Progenitor cell of endocrine pancreas (in vitro differentiated cells): ENCODE measurements around the gene CPNE6. TPM values are rescaled to one million over a fixed set of nuclear protein-coding genes. Genes with fewer than 3 reads are reported as not detected.

ENCODE experiments used
- DNase-seq: peaks from one replicate; pipeline ENCODE4 v3.0.0; 2021; ENCODE audit warnings: low spot score; ENCODE audit not compliant: unreplicated experiment
- H3K27ac Mint-ChIP-seq: 2 replicates; pipeline ENCODE4 v1.8.0; 2021; ENCODE audit warnings: mild to moderate bottlenecking, moderate library complexity, mixed read lengths
- H3K27me3 Mint-ChIP-seq: 2 replicates; pipeline ENCODE4 v1.8.0; 2021; ENCODE audit warnings: mixed read lengths
- H3K36me3 Mint-ChIP-seq: 2 replicates; pipeline ENCODE4 v1.8.0; 2022; ENCODE audit warnings: mixed read lengths; ENCODE audit not compliant: insufficient read depth
- H3K4me1 Mint-ChIP-seq: 2 replicates; pipeline ENCODE4 v1.8.0; 2021; ENCODE audit warnings: low read depth, mixed read lengths
- H3K4me3 Mint-ChIP-seq: 2 replicates; pipeline ENCODE4 v1.8.0; 2021; ENCODE audit warnings: low read depth, mild to moderate bottlenecking, moderate library complexity, mixed read lengths
- H3K9me3 Mint-ChIP-seq: 2 replicates; pipeline ENCODE4 v1.8.0; 2021; ENCODE audit warnings: low read depth, mixed read lengths
- total RNA-seq: library from RNA; stranded (reverse); gene quantifications from 2 replicates; pipeline ENCODE4 v1.2.1, GENCODE V29; 2021
- TF ChIP-seq, protein P1 (sequence below): fragments of 200-600 bp; sonication (generic); IDR thresholded peaks from one replicate; pipeline ENCODE4 v1.5.0; 2021; ENCODE audit warnings: antibody characterized with exemption, mild to moderate bottlenecking; ENCODE audit not compliant: unreplicated experiment

Gene CPNE6
- total RNA-seq, 1 donor from 2014 or later, result not detected

DNA sequence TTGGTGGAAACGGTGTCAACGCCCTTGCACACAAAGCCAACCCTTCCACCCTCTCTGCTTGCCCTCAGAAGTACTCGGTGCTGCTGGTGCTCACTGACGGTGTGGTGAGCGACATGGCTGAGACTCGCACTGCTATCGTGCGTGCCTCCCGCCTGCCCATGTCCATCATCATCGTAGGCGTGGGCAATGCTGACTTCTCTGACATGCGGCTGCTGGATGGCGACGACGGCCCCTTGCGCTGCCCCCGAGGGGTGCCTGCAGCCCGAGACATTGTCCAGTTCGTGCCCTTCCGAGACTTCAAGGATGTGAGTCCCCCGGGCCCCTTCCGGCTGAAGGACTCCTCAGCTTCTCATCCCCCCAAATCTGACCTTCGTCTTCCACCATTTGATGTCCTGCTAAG, 5.7 kb downstream of the CPNE6 start:
- TF ChIP-seq, protein P1, sequence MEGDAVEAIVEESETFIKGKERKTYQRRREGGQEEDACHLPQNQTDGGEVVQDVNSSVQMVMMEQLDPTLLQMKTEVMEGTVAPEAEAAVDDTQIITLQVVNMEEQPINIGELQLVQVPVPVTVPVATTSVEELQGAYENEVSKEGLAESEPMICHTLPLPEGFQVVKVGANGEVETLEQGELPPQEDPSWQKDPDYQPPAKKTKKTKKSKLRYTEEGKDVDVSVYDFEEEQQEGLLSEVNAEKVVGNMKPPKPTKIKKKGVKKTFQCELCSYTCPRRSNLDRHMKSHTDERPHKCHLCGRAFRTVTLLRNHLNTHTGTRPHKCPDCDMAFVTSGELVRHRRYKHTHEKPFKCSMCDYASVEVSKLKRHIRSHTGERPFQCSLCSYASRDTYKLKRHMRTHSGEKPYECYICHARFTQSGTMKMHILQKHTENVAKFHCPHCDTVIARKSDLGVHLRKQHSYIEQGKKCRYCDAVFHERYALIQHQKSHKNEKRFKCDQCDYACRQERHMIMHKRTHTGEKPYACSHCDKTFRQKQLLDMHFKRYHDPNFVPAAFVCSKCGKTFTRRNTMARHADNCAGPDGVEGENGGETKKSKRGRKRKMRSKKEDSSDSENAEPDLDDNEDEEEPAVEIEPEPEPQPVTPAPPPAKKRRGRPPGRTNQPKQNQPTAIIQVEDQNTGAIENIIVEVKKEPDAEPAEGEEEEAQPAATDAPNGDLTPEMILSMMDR, result no peak
- Mint-ChIP-seq H3K4me1 (peaks cover 6% of the 10 kb centered on the region), H3K36me3 (no peaks in the 10 kb centered on the region), H3K27ac (no peak overlapping the region), H3K27me3 (peaks cover 22% of the 10 kb centered on the region), H3K9me3 (no peaks in the 10 kb centered on the region), H3K4me3 (no peak overlapping the region)
- no peak for DNase-seq

DNA sequence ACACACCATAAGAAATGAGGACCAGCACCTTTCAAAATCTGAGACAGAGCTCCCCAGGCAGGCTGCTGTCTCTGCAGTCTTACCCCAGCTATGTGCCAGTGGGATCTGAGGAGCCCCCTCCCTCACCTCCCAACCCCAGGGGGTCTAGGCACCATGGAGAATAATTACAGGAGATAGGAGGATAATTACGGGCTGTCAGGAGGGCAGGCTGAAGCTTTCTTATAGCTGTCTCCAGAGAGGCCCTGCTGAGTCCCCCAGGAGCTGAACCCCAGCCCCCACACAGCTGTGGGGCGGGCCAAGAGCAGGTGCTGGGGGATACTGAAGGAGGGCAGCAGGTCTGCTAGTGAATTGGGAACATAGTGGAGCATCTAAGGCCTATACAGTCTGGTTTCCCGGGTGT, 6.8 kb downstream of the CPNE6 start:
- no peaks in the 10 kb centered on the region for H3K36me3 Mint-ChIP-seq
- H3K27me3 Mint-ChIP-seq, result peaks cover 32% of the 10 kb centered on the region
- DNase-seq, result no peak
- peaks cover 6% of the 10 kb centered on the region for H3K4me1 Mint-ChIP-seq
- TF ChIP-seq, protein P1, result no peak
- H3K4me3 Mint-ChIP-seq, result no peak overlapping the region
- no peak overlapping the region for H3K27ac Mint-ChIP-seq
- H3K9me3 Mint-ChIP-seq, result no peaks in the 10 kb centered on the region

DNA sequence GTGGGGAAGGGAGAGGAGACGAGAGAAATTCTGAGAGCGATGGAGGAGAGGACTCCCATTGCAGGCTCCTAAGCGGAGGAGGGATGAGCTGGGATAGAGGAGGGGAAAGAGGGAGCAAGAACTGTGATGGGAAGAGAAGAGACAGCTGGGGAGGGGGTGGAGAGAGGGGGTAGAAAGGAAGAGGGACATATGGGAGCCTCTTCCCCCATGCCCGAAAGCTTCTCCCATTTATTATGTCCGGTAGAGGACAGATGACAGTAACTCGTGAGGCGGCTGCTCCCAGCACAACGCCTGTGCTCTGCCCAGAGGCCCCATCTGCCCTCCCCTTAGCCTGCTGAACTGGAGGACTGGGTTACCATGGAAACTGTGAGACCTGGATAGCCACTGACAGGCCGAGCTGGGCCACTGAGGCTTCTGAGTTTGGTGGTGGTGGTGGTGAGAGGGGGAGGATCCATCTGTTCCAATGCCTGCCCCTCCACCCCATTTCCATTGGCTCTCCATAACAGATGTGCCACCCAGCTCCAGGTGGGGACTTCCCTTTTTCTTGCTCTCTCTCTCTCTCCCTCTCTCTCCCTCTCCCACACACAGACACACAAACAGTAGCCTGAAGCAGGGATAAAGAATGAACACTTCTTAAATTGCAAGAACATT, 8.3 kb downstream of the CPNE6 start:
- no peak for DNase-seq
- TF ChIP-seq, protein P1, result no peak
- H3K9me3 Mint-ChIP-seq, result no peaks in the 10 kb centered on the region
- H3K27me3 Mint-ChIP-seq, result peaks cover 43% of the 10 kb centered on the region
- H3K36me3 Mint-ChIP-seq, result no peaks in the 10 kb centered on the region
- peaks cover 6% of the 10 kb centered on the region for H3K4me1 Mint-ChIP-seq
- no peak overlapping the region for H3K27ac Mint-ChIP-seq
- H3K4me3 Mint-ChIP-seq, result no peak overlapping the region

DNA sequence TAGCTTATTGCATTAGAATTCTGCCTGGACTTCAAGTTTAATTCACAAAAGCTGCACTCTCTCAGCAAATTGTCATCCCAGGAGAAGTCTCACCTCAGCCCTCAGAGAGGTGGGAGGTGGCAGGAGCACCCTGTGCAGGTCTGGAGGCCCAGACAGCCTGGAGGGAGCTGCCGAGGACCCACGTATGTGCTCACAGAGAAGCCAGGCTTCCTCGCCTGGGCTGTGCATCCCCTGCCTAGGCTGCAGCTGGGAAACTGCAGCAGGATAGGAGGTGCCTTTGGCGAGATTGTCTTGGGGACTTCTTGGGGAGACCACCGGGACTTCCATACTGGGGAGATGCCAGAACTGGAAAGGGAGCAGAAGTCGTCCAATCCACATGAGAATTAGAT, 8.8 kb downstream of the CPNE6 start:
- no peak for DNase-seq
- peak overlapping the region; percentile 76 for H3K4me3 Mint-ChIP-seq
- H3K27ac Mint-ChIP-seq, result no peak overlapping the region
- H3K9me3 Mint-ChIP-seq, result no peaks in the 10 kb centered on the region
- H3K27me3 Mint-ChIP-seq, result peaks cover 48% of the 10 kb centered on the region
- H3K4me1 Mint-ChIP-seq, result peaks cover 6% of the 10 kb centered on the region
- no peaks in the 10 kb centered on the region for H3K36me3 Mint-ChIP-seq
- TF ChIP-seq, protein P1, result no peak

DNA sequence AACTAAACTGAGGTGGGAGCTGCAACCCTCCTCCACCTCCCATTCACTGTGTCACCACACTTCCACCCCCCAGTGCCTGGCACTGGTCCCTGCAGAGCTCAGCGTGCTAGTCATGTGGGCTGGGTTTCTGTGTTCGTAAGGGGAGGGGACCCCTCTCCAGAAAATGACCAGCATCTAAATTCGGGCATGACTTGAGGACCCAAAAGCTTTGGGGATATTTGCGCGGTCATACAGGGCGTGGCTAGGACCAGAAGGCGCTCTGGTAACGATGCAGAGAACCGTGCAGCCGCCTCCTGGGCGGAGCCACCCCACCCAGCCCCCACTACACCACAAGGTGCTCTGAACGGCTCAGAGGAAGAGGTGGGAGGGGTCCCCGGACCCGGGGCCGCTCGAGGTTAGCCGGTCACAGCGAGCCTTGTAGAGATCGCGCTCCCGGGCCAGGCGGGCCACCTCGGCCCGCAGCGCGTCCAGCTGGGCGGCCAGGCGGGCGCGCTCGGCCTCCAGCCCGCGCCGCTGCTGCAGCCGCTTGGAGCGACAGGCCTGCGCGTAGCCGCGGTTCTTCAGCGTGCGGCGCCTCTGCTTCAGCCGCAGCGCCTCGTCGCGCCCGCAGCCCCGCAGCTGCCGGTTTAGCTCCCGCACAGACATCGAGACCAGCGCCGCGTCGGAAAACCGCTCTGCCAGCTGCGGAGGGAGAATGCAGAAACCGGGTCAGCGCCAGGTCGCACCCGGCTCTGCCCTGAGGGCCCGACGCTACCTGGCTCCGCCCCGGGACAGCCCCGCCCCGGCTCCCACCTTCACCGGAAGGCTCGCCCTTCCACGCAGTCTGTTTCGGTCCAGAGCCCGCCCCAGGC, 9.8 kb downstream of the CPNE6 start:
- DNase-seq, result peak; percentile 29
- H3K27me3 Mint-ChIP-seq, result peaks cover 51% of the 10 kb centered on the region
- no peaks in the 10 kb centered on the region for H3K36me3 Mint-ChIP-seq
- no peaks in the 10 kb centered on the region for H3K9me3 Mint-ChIP-seq
- peaks cover 6% of the 10 kb centered on the region for H3K4me1 Mint-ChIP-seq
- H3K27ac Mint-ChIP-seq, result no peak overlapping the region
- TF ChIP-seq, protein P1, result no peak
- peak overlapping the region; percentile 76 for H3K4me3 Mint-ChIP-seq
